ENCODE data around the gene MTCL3.

GRCh38 chr6:127522714-127523113 is 3.6 kb upstream of the MTCL3 start:
- TF ChIP-seq, protein P1, sequence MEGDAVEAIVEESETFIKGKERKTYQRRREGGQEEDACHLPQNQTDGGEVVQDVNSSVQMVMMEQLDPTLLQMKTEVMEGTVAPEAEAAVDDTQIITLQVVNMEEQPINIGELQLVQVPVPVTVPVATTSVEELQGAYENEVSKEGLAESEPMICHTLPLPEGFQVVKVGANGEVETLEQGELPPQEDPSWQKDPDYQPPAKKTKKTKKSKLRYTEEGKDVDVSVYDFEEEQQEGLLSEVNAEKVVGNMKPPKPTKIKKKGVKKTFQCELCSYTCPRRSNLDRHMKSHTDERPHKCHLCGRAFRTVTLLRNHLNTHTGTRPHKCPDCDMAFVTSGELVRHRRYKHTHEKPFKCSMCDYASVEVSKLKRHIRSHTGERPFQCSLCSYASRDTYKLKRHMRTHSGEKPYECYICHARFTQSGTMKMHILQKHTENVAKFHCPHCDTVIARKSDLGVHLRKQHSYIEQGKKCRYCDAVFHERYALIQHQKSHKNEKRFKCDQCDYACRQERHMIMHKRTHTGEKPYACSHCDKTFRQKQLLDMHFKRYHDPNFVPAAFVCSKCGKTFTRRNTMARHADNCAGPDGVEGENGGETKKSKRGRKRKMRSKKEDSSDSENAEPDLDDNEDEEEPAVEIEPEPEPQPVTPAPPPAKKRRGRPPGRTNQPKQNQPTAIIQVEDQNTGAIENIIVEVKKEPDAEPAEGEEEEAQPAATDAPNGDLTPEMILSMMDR (IDR thresholded peaks at IDR 0.05), result no peak
- TF ChIP-seq POLR2A (IDR thresholded peaks at IDR 0.05) (no peak), POLR2AphosphoS5 (IDR thresholded peaks at IDR 0.05) (no peak), EP300 (IDR thresholded peaks at IDR 0.05; ENCODE audit: low read depth) (no peak)
